ENCODE measurements around the gene MIPEP.

GRCh38 chr13:23868521-23868920, 20.7 kb downstream of the MIPEP start:
- TF ChIP-seq CTCF (IDR thresholded peaks at IDR 0.05) (no peak), POLR2A (IDR thresholded peaks at IDR 0.05) (no peak)

All from adrenal gland (tissue), 5 donors.